Measurements from ENCODE around the gene CDHR2. TPM values are rescaled to one million over a fixed set of nuclear protein-coding genes. Genes with fewer than 3 reads are reported as not detected.

The CDHR2 gene
- total and polyA plus RNA-seq, 3 donors from 2014 or later: 32.0 to 60.5 (median 39.8) TPM

DNA sequence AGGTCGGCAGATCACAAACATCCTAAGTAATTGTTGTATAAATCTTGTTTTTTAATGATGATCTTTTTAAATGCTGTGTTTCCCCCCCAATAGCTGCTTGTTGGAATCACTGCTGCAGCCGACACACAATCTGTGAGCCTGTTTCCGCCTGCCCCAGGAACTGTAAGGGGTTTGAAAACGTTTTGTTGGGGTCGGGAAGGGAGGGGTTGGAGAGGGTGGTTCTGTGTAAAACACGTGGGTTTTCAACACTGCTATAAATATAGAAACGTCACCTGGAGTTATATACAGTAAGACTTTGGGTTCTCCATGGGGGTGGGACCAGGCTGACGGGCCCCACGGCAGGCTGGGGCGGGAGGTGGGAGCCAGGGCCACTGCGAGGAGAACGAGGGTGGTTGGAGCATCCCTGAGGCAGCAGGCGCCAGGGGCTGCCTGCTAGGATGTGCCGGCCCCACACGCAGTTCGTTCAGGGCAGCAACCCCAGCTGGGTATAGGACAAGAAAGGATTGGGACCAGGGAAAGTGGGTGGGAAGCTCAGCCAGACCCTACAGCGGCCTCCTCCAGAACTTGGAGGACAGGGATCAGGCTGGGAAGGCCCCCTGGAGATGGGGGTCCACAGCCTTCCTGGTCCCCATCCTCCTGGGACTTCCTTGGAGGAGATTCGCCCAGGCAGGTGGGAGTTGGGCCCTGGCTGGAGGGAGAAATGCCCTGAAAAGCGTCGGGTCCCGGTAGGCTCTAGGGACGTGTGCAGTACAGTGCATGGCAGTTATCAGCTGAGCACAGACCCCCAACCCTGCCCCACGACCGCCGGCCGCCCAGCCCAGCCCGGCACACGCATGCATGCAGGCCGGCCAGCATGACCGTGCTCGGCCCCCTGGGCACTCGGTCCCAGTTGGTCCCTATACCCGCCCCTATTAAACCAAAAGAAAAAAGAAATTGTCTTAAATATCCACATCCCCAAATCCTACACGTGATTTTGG lies 21.6 kb upstream of the CDHR2 start:
- Histone ChIP-seq H3K9me3 (no peaks in the 10 kb centered on the region), H3K27me3 (no peaks in the 10 kb centered on the region), H3K4me3 (no peak overlapping the region), H3K4me1 (peaks cover 24% of the 10 kb centered on the region), H3K27ac (no peak overlapping the region), H3K36me3 (ENCODE audit: low read depth, missing control alignments) (no peaks in the 10 kb centered on the region)
- TF ChIP-seq POLR2A (IDR thresholded peaks at IDR 0.05): no peak
- TF ChIP-seq, protein P1, sequence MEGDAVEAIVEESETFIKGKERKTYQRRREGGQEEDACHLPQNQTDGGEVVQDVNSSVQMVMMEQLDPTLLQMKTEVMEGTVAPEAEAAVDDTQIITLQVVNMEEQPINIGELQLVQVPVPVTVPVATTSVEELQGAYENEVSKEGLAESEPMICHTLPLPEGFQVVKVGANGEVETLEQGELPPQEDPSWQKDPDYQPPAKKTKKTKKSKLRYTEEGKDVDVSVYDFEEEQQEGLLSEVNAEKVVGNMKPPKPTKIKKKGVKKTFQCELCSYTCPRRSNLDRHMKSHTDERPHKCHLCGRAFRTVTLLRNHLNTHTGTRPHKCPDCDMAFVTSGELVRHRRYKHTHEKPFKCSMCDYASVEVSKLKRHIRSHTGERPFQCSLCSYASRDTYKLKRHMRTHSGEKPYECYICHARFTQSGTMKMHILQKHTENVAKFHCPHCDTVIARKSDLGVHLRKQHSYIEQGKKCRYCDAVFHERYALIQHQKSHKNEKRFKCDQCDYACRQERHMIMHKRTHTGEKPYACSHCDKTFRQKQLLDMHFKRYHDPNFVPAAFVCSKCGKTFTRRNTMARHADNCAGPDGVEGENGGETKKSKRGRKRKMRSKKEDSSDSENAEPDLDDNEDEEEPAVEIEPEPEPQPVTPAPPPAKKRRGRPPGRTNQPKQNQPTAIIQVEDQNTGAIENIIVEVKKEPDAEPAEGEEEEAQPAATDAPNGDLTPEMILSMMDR (IDR thresholded peaks at IDR 0.05): no peak
- intact Hi-C loops (cut with DNase I; ENCODE audit: low total_unique reads): no loop called here
- DNase-seq: no peak
- WGBS, 2 donors: 80 to 87% methylated on average over 33 of the region's 34 CpGs

DNA sequence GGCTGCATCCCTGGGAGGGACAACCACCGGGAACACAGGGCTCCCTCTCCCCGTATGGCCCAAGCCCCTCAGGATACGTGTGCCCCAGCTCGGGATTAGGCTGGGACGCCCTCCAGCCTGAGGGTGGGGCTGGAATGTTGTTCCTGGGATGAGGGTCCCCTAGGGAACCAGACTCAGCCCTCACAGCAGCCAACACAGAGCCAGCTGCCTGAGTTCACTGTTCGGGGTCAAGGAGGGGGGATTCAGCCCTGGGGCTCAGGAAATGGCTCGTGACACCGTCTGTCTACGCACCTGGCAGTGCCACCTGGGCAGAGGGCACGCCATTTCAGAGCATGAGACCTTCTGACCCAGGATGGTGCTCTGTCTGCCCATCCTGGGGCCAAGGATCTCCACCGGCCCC lies 20.8 kb upstream of the CDHR2 start:
- Histone ChIP-seq H3K4me3 (no peak overlapping the region), H3K4me1 (peaks cover 30% of the 10 kb centered on the region), H3K27me3 (no peaks in the 10 kb centered on the region), H3K27ac (peak overlapping the region in 1 of 2 donors; percentile 18), H3K36me3 (ENCODE audit: low read depth, missing control alignments) (no peaks in the 10 kb centered on the region), H3K9me3 (no peaks in the 10 kb centered on the region)
- no peak for TF ChIP-seq POLR2A (IDR thresholded peaks at IDR 0.05)
- TF ChIP-seq, protein P1 (IDR thresholded peaks at IDR 0.05): no peak
- WGBS, 2 donors: 40 to 76% methylated on average over 1 to 5 of the region's 11 CpGs
- intact Hi-C loops (cut with DNase I; ENCODE audit: low total_unique reads): no loop called here
- DNase-seq: peak; percentile 45

DNA sequence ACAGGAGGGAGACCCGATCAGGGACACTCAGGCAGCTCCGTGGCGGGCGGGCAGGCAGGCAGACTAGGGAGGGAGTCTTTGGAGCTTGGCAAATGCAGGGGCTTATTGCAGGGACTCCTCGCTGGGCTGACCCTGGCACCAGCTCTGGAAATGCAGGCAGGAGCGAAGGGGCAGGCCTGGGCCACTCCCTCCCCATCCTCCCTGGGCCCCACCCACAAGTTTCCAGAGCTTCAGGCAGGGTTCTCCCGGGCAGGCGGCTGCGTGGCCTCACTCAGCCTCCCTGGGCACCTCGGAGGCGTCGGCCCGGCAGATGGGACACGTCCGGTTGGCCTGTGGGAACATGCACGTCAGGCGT lies 20.4 kb upstream of the CDHR2 start:
- WGBS, 2 donors: 58 to 87% methylated on average over 2 to 13 of the region's 17 CpGs
- H3K4me3 ChIP-seq: no peak overlapping the region
- TF ChIP-seq, protein P1 (IDR thresholded peaks at IDR 0.05): no peak
- no peak for TF ChIP-seq POLR2A (IDR thresholded peaks at IDR 0.05)
- peaks cover 34% of the 10 kb centered on the region for H3K4me1 ChIP-seq
- DNase-seq: no peak
- intact Hi-C loops (cut with DNase I; ENCODE audit: low total_unique reads): no loop called here
- H3K9me3 ChIP-seq: no peaks in the 10 kb centered on the region
- H3K36me3 ChIP-seq (ENCODE audit: low read depth, missing control alignments): no peaks in the 10 kb centered on the region
- peak overlapping the region in 1 of 2 donors; percentile 18 for H3K27ac ChIP-seq
- H3K27me3 ChIP-seq: no peaks in the 10 kb centered on the region

DNA sequence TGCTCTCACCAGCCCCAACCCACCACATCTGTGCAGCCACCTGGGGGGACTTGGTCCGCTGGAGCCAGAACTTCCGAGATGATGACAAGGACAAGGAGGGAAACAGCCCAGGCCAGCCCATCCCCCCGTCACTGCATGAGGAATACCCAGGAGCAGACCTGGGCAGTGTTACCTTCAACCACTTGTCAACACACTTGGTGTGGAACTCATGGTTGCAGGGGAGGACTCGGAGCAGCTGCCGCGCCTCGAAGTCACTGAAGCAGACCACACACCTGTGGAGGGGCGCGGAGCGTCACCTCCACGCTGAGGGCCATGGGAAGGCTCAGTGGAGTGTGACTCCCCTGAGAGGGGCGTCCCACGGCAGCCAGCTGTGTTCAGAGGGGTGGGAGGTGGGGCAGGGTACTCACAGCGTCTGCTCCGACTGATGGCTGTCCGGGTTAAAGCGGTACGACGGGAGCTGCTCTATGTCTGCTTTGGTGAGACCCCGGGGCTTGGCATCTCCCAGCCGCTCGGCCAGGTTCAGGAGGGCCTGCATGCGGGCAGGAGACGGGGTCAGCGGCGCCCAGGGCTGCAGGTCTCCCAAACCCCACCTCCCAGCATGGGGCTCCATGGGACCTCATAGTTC lies 19.9 kb upstream of the CDHR2 start:
- peaks cover 39% of the 10 kb centered on the region for H3K4me1 ChIP-seq
- no peaks in the 10 kb centered on the region for H3K9me3 ChIP-seq
- no peak for DNase-seq
- H3K27ac ChIP-seq: no peak overlapping the region
- intact Hi-C loops (cut with DNase I; ENCODE audit: low total_unique reads): no loop called here
- no peaks in the 10 kb centered on the region for H3K27me3 ChIP-seq
- WGBS, 2 donors: 93% methylated on average over 12 to 24 of the region's 26 CpGs
- TF ChIP-seq POLR2A (IDR thresholded peaks at IDR 0.05): no peak
- TF ChIP-seq, protein P1 (IDR thresholded peaks at IDR 0.05): no peak
- no peaks in the 10 kb centered on the region for H3K36me3 ChIP-seq (ENCODE audit: low read depth, missing control alignments)
- H3K4me3 ChIP-seq: no peak overlapping the region

Data from testis (tissue), 3 donors.